ENCODE measurements around the gene GSE1.

DNA sequence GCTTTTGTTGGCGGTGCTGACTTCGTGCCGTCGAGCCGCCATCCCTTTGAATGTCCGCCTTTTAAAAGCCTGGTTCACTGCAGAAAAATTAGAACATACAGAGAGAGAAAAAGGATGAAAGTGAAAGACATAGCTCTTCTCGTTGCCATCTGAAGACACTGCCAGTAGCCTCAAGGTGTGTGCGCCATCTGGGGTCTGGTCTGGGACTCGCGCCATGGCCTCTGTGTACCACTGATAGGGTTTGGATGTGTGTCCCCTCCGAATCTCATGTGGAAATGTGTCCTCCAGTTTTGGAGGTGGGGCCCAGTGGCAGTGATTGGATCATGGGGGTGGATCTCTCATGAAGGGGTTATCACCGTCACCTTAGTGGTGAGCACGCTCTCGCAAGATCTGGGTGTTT, 15.5 kb downstream of the GSE1 start:
- TF ChIP-seq POLR2AphosphoS5 (IDR thresholded peaks at IDR 0.05; ENCODE audit: low read depth, low read length) = no peak
- no peak for TF ChIP-seq SPI1 (IDR thresholded peaks at IDR 0.05; ENCODE audit: low read depth, low read length)
- no peak for TF ChIP-seq POLR2A (IDR thresholded peaks at IDR 0.05; ENCODE audit: low read depth, low read length)
- TF ChIP-seq TAF1 (IDR thresholded peaks at IDR 0.05; ENCODE audit: low read depth, low read length) = no peak
- no peak for TF ChIP-seq PAX5 (IDR thresholded peaks at IDR 0.05; ENCODE audit: insufficient read depth, low read length, severe bottlenecking)
- TF ChIP-seq POU2F2 (IDR thresholded peaks at IDR 0.05; ENCODE audit: low read depth, low read length) = no peak
